A673 (cell line): ENCODE measurements around the gene COG7. TPM values are rescaled to one million over a fixed set of nuclear protein-coding genes. Genes with fewer than 3 reads are reported as not detected.

ENCODE experiments used
- BruUV-seq: library from RNA; stranded (reverse); fragments of 400-500 nt; replicated peaks from 2 replicates; lab custom pipeline; 2021; lab: Mats Ljungman, UMichigan
- CTCF ChIA-PET: fragments of 300-600 bp; sonication (Branson Sonifier 250); formaldehyde crosslinking; loops from one replicate; lab custom pipeline; 2022; ENCODE audit warnings: antibody characterized with exemption; lab: Charles Lee
- POLR2A ChIA-PET: fragments of 300-600 bp; sonication (Branson Sonifier 250); formaldehyde crosslinking; loops from one replicate; lab custom pipeline; 2022; ENCODE audit warnings: antibody characterized with exemption; ENCODE audit not compliant: low non-redundant PET; lab: Charles Lee
- DNase-seq: peaks from one replicate; pipeline ENCODE4 v3.0.0-alpha.2; 2015; ENCODE audit warnings: low spot score
- H3K27ac ChIP-seq: fragments of 200-600 bp; sonication (generic); 2 replicates; pipeline ENCODE4 v1.5.1; 2016; ENCODE audit warnings: mixed run types, low read depth, mild to moderate bottlenecking, mixed read lengths, antibody characterized with exemption, low read length; ENCODE audit not compliant: poor library complexity, severe bottlenecking
- H3K27me3 ChIP-seq: fragments of 200-600 bp; sonication (generic); replicated peaks from 2 replicates; pipeline ENCODE4 v1.6.1; 2017; ENCODE audit warnings: mixed run types, low read depth, mild to moderate bottlenecking, mixed read lengths, antibody characterized with exemption, low read length; ENCODE audit not compliant: insufficient read depth, poor library complexity
- H3K36me3 ChIP-seq: fragments of 200-600 bp; sonication (generic); 2 replicates; pipeline ENCODE4 v1.6.1; 2016; ENCODE audit warnings: mixed run types, mild to moderate bottlenecking, mixed read lengths, antibody characterized with exemption, low read length; ENCODE audit not compliant: insufficient read depth, poor library complexity, severe bottlenecking
- H3K4me1 ChIP-seq: fragments of 200-600 bp; sonication (generic); 2 replicates; pipeline ENCODE4 v1.6.1; 2017; ENCODE audit warnings: mixed run types, mild to moderate bottlenecking, mixed read lengths, antibody characterized with exemption, low read length; ENCODE audit not compliant: insufficient read depth, poor library complexity, severe bottlenecking
- H3K4me3 ChIP-seq: fragments of 200-600 bp; sonication (generic); 2 replicates; pipeline ENCODE4 v1.5.1; 2016; ENCODE audit warnings: low read depth, mixed run types, mild to moderate bottlenecking, mixed read lengths, low read length; ENCODE audit not compliant: poor library complexity, severe bottlenecking
- H3K9me3 ChIP-seq: fragments of 200-600 bp; sonication (generic); 2 replicates; pipeline ENCODE4 v1.6.1; 2016; ENCODE audit warnings: mixed run types, low read depth, mild to moderate bottlenecking, mixed read lengths, antibody characterized with exemption, low read length; ENCODE audit not compliant: poor library complexity, severe bottlenecking
- EZH2 ChIP-seq: fragments of 200-600 bp; sonication (generic); IDR thresholded peaks from 2 replicates; pipeline ENCODE4 v1.6.1; 2017; ENCODE audit warnings: borderline replicate concordance, low read depth, mild to moderate bottlenecking, mixed read lengths, antibody characterized with exemption, low read length; ENCODE audit not compliant: poor library complexity, severe bottlenecking
- intact Hi-C: fragments of 100-400 bp; cut with micrococcal nuclease; formaldehyde crosslinking; loops from one replicate; pipeline ENCODE4 v1.10.0; 2022; ENCODE audit not compliant: unreplicated experiment
- total RNA-seq: library from RNA; stranded (reverse); gene quantifications from 2 replicates; pipeline ENCODE4 v1.2.3, GENCODE V29; 2021
- TF ChIP-seq, protein P1 (sequence below): fragments of 300-800, 200-600 bp; sonication (generic); conservative IDR thresholded peaks from 2 replicates; pipeline ENCODE4 v1.5.1; 2017; ENCODE audit warnings: low read depth, mild to moderate bottlenecking, antibody characterized with exemption, low read length, moderate library complexity, mixed read lengths

COG7 gene
- total RNA-seq, 1 experiment from 2014 or later: 33.8 TPM

DNA sequence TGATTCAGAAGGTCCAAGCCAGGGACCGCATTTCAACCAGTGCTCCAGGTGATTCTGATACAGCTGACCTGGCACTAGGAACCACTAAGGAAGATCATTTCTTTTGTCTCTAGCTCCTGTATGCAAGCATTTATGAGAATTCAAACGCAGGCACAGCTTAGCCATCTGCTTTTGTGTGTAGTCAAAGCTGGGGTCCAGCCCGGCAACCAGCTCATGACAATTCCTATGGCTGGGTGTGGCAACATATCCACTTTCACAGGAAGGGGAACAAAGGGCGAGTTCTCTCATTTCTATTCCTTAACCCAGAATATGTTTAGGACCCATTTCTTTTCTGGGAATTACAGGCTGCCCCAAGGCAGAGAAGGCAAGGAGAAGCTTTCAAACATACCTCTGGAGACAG, 27.3 kb upstream of the COG7 start:
- Histone ChIP-seq H3K27ac (no peak overlapping the region), H3K36me3 (peaks cover 86% of the 10 kb centered on the region), H3K9me3 (no peaks in the 10 kb centered on the region), H3K4me1 (no peaks in the 10 kb centered on the region), H3K27me3 (no peaks in the 10 kb centered on the region), H3K4me3 (no peak overlapping the region)
- no peak for DNase-seq
- intact Hi-C loops: no loop called here
- BruUV-seq: no TSS peak
- ChIA-PET POLR2A (no interaction called here), CTCF (no interaction called here)
- TF ChIP-seq, protein P1, sequence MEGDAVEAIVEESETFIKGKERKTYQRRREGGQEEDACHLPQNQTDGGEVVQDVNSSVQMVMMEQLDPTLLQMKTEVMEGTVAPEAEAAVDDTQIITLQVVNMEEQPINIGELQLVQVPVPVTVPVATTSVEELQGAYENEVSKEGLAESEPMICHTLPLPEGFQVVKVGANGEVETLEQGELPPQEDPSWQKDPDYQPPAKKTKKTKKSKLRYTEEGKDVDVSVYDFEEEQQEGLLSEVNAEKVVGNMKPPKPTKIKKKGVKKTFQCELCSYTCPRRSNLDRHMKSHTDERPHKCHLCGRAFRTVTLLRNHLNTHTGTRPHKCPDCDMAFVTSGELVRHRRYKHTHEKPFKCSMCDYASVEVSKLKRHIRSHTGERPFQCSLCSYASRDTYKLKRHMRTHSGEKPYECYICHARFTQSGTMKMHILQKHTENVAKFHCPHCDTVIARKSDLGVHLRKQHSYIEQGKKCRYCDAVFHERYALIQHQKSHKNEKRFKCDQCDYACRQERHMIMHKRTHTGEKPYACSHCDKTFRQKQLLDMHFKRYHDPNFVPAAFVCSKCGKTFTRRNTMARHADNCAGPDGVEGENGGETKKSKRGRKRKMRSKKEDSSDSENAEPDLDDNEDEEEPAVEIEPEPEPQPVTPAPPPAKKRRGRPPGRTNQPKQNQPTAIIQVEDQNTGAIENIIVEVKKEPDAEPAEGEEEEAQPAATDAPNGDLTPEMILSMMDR: no peak
- TF ChIP-seq EZH2: no peak

DNA sequence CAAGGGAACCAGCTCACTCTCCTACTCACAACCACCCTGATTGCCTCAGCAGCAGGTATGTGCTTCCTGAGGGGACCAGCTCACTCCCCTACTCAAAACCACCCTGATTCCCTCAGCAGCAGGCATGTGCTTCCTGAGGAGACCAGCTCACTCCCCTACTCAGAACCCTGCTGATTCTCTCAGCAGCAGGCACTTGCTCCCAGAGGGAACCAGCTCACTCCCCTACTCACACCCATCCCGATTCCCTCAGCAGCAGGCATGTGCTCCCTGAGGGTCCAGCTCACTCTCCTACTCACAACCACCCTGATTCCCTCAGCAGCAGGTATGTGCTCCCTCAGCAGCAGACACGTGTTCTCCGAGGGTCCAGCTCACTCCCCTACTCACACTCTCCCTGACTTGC, 26.1 kb upstream of the COG7 start:
- intact Hi-C loops: no loop called here
- no peak overlapping the region for H3K4me3 ChIP-seq
- no peaks in the 10 kb centered on the region for H3K4me1 ChIP-seq
- H3K9me3 ChIP-seq: no peaks in the 10 kb centered on the region
- POLR2A ChIA-PET: no interaction called here
- BruUV-seq: no TSS peak
- H3K36me3 ChIP-seq: peaks cover 86% of the 10 kb centered on the region
- CTCF ChIA-PET: no interaction called here
- no peak for TF ChIP-seq EZH2
- TF ChIP-seq, protein P1: no peak
- no peak overlapping the region for H3K27ac ChIP-seq
- DNase-seq: no peak
- H3K27me3 ChIP-seq: no peaks in the 10 kb centered on the region

DNA sequence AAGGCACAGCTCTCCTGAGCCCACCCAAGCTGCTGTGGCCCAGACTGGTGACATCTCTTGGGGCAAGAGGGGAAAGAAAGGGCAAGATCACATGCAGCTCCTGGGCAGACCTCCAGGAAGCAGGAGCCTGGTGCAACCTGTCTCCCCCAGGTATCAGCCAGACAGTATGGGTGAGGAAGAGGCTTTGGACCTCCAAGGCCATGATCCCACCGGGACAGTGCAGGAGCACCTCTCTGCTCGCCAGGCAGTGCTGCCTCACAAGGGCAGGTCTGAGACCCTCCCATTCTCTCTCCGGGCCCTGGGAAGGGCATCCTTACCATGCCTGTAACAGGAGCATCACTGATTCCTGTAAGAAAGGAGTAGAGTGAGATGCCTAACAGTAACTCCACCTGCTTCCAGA, 25.6 kb upstream of the COG7 start:
- TF ChIP-seq EZH2: no peak
- TF ChIP-seq, protein P1: no peak
- ChIA-PET CTCF (no interaction called here), POLR2A (no interaction called here)
- H3K4me3 ChIP-seq: no peak overlapping the region
- peaks cover 89% of the 10 kb centered on the region for H3K36me3 ChIP-seq
- H3K27me3 ChIP-seq: no peaks in the 10 kb centered on the region
- H3K27ac ChIP-seq: no peak overlapping the region
- BruUV-seq: no TSS peak
- intact Hi-C loops: no loop called here
- no peaks in the 10 kb centered on the region for H3K9me3 ChIP-seq
- no peak for DNase-seq
- H3K4me1 ChIP-seq: no peaks in the 10 kb centered on the region
